ENCODE measurements around the gene COX15.

Gene COX15

GRCh38 chr10:99711129-99711719, 20.7 kb downstream of the COX15 start:
- H3K27ac Mint-ChIP-seq = no peak overlapping the region
- ATAC-seq (peak; percentile 58), DNase-seq (peak; percentile 14)
- no peaks in the 10 kb centered on the region for H3K9me3 Mint-ChIP-seq
- H3K36me3 Mint-ChIP-seq (ENCODE audit: low read depth) = peaks cover 32% of the 10 kb centered on the region
- H3K27me3 Mint-ChIP-seq = no peaks in the 10 kb centered on the region
- H3K4me1 Mint-ChIP-seq = peaks cover 15% of the 10 kb centered on the region
- no peak overlapping the region for H3K4me3 Mint-ChIP-seq

DNA sequence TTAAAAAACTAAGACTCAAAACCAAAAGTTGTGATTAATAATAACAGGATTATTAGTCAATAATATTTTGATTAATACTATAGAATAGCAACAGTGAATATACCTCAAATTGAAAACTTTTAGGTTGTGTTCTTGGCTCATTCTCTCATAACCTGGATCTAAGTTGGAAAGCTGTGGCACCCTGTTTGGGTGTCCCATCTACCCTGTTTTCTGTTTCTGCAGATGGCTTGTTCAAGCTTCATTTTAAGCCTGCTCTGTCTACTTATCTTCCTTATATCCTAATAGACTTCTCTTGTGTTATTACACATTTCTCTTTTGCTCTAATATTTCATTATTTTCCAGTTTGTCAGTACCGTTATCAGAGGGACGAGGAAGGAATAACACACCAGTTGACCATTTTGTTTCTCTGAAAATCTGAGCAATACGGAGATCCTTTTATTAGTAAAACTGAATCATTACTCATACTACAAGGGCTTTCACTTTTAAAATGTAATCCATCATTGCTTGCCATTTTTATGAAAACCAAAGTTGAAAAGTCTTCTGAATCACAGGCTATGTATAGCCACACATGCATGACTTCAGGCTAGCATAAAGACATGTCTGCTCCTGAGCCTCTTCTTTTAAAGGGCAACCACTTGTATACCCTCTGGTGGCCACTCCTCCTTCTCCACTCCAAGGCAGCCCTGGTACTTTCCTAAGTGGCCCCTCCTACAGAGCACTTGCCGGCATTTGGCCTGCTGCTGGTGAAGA, 22.3 kb downstream of the COX15 start:
- Mint-ChIP-seq H3K27ac (peak overlapping the region; percentile 70), H3K27me3 (no peaks in the 10 kb centered on the region), H3K4me3 (no peak overlapping the region), H3K4me1 (peaks cover 15% of the 10 kb centered on the region), H3K36me3 (ENCODE audit: low read depth) (peaks cover 28% of the 10 kb centered on the region), H3K9me3 (no peaks in the 10 kb centered on the region)
- ATAC-seq = peak; percentile 91
- DNase-seq = no peak

- H3K9me3 Mint-ChIP-seq = no peaks in the 10 kb centered on the region
- peaks cover 24% of the 10 kb centered on the region for H3K36me3 Mint-ChIP-seq (ENCODE audit: low read depth)
- ATAC-seq (no peak), DNase-seq (no peak)
- H3K4me1 Mint-ChIP-seq = peaks cover 15% of the 10 kb centered on the region
- H3K4me3 Mint-ChIP-seq = no peak overlapping the region
- no peak overlapping the region for H3K27ac Mint-ChIP-seq
- no peaks in the 10 kb centered on the region for H3K27me3 Mint-ChIP-seq
Observed at GRCh38 chr10:99708428-99709012, 23.4 kb downstream of the COX15 start.

DNA sequence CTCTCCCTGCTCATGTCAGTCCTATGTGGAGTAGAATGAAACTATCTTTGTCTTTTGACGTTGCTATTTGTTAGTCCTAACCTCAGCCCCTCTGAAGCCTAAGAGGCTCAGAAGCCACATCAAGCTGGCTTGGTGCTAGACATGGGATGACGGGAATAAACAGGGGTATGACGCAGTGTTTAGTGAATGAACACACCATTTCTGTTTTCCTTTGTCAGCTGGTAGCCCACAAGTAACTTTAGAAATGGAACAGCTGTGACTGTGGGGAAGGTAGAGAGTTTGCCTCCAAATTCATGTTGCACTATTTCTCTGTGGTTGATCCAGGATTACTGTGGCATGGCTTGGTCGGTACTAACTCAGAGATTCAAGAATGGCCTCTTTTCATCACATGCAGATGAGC, 31.3 kb downstream of the COX15 start:
- no peak for ATAC-seq
- DNase-seq = no peak
- no peaks in the 10 kb centered on the region for H3K4me1 Mint-ChIP-seq
- H3K27me3 Mint-ChIP-seq = no peaks in the 10 kb centered on the region
- H3K27ac Mint-ChIP-seq = no peak overlapping the region
- H3K9me3 Mint-ChIP-seq = no peaks in the 10 kb centered on the region
- H3K4me3 Mint-ChIP-seq = no peak overlapping the region
- peaks cover 38% of the 10 kb centered on the region for H3K36me3 Mint-ChIP-seq (ENCODE audit: low read depth)

DNA sequence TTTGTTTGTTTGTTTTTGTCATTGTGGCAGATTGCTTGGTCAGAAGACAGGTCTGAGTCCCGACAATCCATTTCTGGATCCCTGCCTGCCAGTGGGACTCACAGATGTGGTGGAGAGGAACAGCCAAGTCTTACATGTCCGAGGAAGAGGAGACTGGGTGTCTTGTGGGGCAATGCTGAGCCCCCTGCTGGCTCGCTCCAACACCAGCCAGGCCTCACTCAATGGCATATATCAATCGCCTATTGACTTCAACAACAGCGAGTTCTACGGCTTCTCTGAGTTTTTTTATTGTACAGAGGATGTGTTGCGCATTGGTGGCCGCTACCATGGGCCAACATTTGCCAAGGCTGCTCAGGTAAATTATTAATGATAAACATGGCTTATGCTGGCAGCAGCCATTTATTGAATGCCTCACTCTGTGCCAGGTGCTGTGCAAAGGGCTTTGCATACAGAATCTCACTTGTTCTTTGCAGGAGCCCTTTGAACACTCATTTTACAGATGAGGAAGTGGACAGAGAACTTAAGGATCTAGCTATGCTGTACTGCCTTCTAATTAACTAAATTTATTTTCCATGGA, 33.3 kb downstream of the COX15 start:
- H3K9me3 Mint-ChIP-seq = no peaks in the 10 kb centered on the region
- H3K4me3 Mint-ChIP-seq = no peak overlapping the region
- no peak for DNase-seq
- no peaks in the 10 kb centered on the region for H3K4me1 Mint-ChIP-seq
- no peak for ATAC-seq
- no peak overlapping the region for H3K27ac Mint-ChIP-seq
- no peaks in the 10 kb centered on the region for H3K27me3 Mint-ChIP-seq
- peaks cover 32% of the 10 kb centered on the region for H3K36me3 Mint-ChIP-seq (ENCODE audit: low read depth)

DNA sequence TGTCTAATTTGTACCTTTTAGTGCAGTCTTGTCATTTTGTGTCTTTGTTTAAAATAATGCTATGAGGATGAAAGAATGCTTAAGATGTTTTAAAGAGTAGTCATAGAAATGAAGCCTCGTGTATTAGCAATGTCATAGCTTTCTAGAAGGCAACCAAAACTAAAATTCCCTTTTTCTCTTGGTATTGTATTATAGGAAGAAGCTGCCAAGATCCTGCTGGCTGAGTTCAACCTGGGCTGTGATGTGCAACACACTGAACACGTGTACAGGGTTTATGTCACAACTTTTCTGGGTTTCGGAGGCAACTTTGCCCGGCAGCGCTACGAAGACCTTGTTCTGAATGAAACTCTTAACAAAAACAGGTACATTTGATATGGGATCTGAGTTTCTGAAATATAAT, 36.2 kb downstream of the COX15 start:
- DNase-seq (no peak), ATAC-seq (no peak)
- H3K4me1 Mint-ChIP-seq = no peaks in the 10 kb centered on the region
- H3K4me3 Mint-ChIP-seq = no peak overlapping the region
- H3K36me3 Mint-ChIP-seq (ENCODE audit: low read depth) = peaks cover 30% of the 10 kb centered on the region
- no peak overlapping the region for H3K27ac Mint-ChIP-seq
- H3K9me3 Mint-ChIP-seq = no peaks in the 10 kb centered on the region
- H3K27me3 Mint-ChIP-seq = no peaks in the 10 kb centered on the region

DNA sequence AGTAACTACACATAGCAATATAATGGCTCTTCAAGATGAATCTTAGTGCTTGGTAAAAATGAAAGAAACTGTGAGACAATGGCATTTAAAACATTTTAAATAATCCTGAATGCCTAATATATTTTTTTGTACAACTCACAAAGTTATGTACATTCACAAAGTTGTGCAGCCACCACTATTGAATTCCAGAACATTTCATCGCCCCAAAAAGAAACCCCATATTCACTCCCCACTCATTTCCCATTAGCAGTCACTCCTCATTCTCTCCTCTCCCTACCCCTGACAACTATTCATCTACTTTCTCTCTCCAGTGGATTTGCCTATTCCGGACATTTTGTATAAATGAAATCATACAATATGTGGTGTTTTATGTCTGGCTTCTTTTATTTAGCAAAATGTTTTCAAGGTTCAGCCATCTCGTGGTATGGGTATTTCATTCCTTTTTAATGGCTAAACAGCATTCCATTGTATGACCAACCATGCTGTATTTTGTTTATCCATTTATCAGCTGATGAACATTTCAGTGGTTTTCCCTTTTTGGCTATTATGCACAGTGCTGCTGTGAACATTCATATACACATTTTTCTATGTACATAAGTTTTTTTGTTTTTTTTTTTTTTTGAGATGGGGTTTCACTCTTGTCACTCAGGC, 37.9 kb downstream of the COX15 start:
- no peaks in the 10 kb centered on the region for H3K27me3 Mint-ChIP-seq
- ATAC-seq (no peak), DNase-seq (no peak)
- no peaks in the 10 kb centered on the region for H3K4me1 Mint-ChIP-seq
- no peaks in the 10 kb centered on the region for H3K9me3 Mint-ChIP-seq
- H3K4me3 Mint-ChIP-seq = no peak overlapping the region
- H3K27ac Mint-ChIP-seq = no peak overlapping the region
- peaks cover 25% of the 10 kb centered on the region for H3K36me3 Mint-ChIP-seq (ENCODE audit: low read depth)

GRCh38 chr10:99689461-99689860, 42.5 kb downstream of the COX15 start:
- Mint-ChIP-seq H3K9me3 (no peaks in the 10 kb centered on the region), H3K4me1 (peaks cover 6% of the 10 kb centered on the region), H3K36me3 (ENCODE audit: low read depth) (peaks cover 11% of the 10 kb centered on the region), H3K27ac (no peak overlapping the region), H3K4me3 (no peak overlapping the region), H3K27me3 (no peaks in the 10 kb centered on the region)
- DNase-seq = no peak
- ATAC-seq = no peak

DNA sequence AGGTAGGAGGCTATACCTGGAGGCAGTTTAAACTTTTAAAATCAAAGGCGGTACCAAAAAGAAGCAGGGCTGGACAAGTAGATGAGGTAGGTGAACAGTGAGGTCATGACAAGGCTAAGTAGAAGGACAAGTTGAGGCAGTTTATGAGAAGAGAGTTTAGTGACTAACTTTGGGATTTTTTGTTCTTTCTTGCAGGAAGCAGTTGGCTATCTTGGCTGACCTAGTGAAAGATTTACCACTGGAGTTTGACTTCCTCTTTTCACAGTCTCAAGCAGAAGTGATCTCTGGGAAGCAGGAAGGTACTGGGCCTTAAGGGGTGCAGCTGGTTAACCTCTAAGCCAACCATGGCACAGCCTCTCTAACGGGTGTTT, 46.3 kb downstream of the COX15 start:
- no peak overlapping the region for H3K27ac Mint-ChIP-seq

DNA sequence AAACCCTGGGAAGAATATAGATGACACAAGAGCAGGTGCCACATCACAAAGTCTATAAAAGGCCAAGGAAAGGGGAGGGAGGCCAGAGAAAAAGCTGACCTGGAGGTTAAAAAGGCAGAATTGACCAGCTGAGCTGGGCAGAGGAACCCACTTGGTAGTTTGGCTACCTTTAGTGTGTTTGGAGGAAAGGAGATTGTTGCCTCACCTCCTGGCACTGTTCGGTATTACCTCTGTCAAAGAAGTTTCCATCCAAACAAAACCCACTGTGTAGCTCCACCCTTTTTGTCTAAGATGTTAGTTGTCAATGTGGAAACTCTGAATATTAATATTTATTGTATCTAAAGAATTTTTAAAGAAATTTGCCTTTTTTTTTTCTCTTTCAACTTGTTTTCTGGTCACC, 49.2 kb downstream of the COX15 start:
- no peak for DNase-seq
- H3K9me3 Mint-ChIP-seq = no peaks in the 10 kb centered on the region
- H3K36me3 Mint-ChIP-seq (ENCODE audit: low read depth) = peaks cover 9% of the 10 kb centered on the region
- ATAC-seq = no peak
- H3K4me3 Mint-ChIP-seq = no peak overlapping the region
- H3K4me1 Mint-ChIP-seq = peaks cover 6% of the 10 kb centered on the region
- no peaks in the 10 kb centered on the region for H3K27me3 Mint-ChIP-seq
- no peak overlapping the region for H3K27ac Mint-ChIP-seq

More for the DNA sequence above, 46.3 kb downstream of the COX15 start:
- ATAC-seq (no peak), DNase-seq (no peak)
- Mint-ChIP-seq H3K27me3 (no peaks in the 10 kb centered on the region), H3K4me1 (peaks cover 6% of the 10 kb centered on the region), H3K4me3 (no peak overlapping the region), H3K9me3 (no peaks in the 10 kb centered on the region), H3K36me3 (ENCODE audit: low read depth) (peaks cover 3% of the 10 kb centered on the region)
